Mesenteric fat pad (tissue), 1 donor: ENCODE results near the gene WFIKKN1. TPM values are rescaled to one million over a fixed set of nuclear protein-coding genes. Genes with fewer than 3 reads are reported as not detected.

Source experiments
- DNase-seq: peaks from one replicate; pipeline ENCODE4 v3.0.0-alpha.2; 2020; ENCODE audit warnings: low spot score
- total RNA-seq: library from RNA; stranded (reverse); fragmentation: NEBNext Ultra II Directional; extraction: Animal tissue kit (Norgen Biotek cat#: 25700); gene quantifications from one replicate; pipeline ENCODE4 v1.2.1, GENCODE V29; 2021
- donor health status: DM: yes; HTN: yes; CAD: no.

Gene WFIKKN1
- total RNA-seq, 1 donor from 2014 or later, result 0.55 TPM

DNA sequence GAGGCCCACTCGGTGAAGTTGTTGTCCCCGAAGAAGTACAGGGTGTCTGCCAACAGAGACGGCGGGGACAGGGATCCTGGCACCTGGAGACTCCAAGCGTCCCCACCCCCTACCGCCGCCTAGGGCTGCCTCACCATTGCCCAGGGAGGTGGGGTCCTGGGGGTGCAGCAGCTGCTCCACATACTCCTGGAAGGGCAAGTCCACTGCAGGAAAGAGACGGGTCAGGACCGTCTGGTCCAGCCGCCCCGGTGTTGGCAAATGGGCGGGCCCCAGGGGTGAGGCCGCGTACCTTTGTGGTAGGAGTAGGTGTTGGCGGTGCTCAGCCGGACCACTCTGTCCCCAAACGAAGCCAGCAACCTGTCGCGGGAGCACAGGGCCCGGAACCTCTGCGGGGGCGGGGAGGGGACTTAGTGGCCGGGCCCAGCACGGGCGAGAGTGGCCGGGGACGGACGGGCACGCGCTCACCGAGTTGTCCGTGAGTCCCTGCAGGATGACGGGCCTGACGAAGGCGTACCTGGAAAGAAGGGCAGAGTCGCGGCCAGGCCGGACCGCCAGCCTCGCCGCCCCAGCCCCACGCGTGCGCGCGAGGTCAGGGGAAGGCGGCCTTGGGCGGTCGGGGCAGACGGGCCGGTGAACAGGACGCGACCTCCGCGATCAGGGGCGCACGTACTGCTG, 52.7 kb downstream of the WFIKKN1 start:
- no peak for DNase-seq

Other genes with a start within 250 kb of the WFIKKN1 start
- gene PGAP6, start 249.0 kb upstream of the WFIKKN1 start, total RNA-seq, result 39.0 TPM
- 139 TPM for gene NME4, start 233.8 kb upstream of the WFIKKN1 start, total RNA-seq
- gene DECR2, start 229.1 kb upstream of the WFIKKN1 start, total RNA-seq, result 21.8 TPM
- 35.2 TPM for gene RAB11FIP3, start 205.3 kb upstream of the WFIKKN1 start, total RNA-seq
- gene CAPN15, start 103.3 kb upstream of the WFIKKN1 start, total RNA-seq, result 49.2 TPM
- not detected for gene PRR35, start 70.6 kb upstream of the WFIKKN1 start, total RNA-seq
- 1.3 TPM for gene NHLRC4, start 64.0 kb upstream of the WFIKKN1 start, total RNA-seq
- gene PIGQ, start 61.0 kb upstream of the WFIKKN1 start, total RNA-seq, result 32.4 TPM
- 17.3 TPM for gene RAB40C, start 40.9 kb upstream of the WFIKKN1 start, total RNA-seq
- gene METTL26, start 5.3 kb downstream of the WFIKKN1 start, total RNA-seq, result 62.2 TPM
- gene MCRIP2, start 10.8 kb downstream of the WFIKKN1 start, total RNA-seq, result 34.7 TPM
- 21.1 TPM for gene WDR90, start 18.4 kb downstream of the WFIKKN1 start, total RNA-seq
- gene RHOT2, start 37.1 kb downstream of the WFIKKN1 start, total RNA-seq, result 73.9 TPM
- 0.84 TPM for gene RHBDL1, start 44.7 kb downstream of the WFIKKN1 start, total RNA-seq
- 109 TPM for gene STUB1, start 49.4 kb downstream of the WFIKKN1 start, total RNA-seq
- gene JMJD8, start 53.3 kb downstream of the WFIKKN1 start, total RNA-seq, result 55.3 TPM
- 8.1 TPM for gene WDR24, start 59.4 kb downstream of the WFIKKN1 start, total RNA-seq
- gene FBXL16, start 74.8 kb downstream of the WFIKKN1 start, total RNA-seq, result not detected
- gene METRN, start 84.1 kb downstream of the WFIKKN1 start, total RNA-seq, result 30.3 TPM
- gene ANTKMT, start 90.2 kb downstream of the WFIKKN1 start, total RNA-seq, result 30.9 TPM
- 1.0 TPM for gene CCDC78, start 95.5 kb downstream of the WFIKKN1 start, total RNA-seq
- gene HAGHL, start 96.1 kb downstream of the WFIKKN1 start, total RNA-seq, result 7.4 TPM
- gene CIAO3, start 110.0 kb downstream of the WFIKKN1 start, total RNA-seq, result 21.0 TPM
- not detected for gene MSLN, start 129.7 kb downstream of the WFIKKN1 start, total RNA-seq
- 16.8 TPM for gene RPUSD1, start 157.4 kb downstream of the WFIKKN1 start, total RNA-seq
- gene CHTF18, start 157.6 kb downstream of the WFIKKN1 start, total RNA-seq, result 5.6 TPM
- gene GNG13, start 169.7 kb downstream of the WFIKKN1 start, total RNA-seq, result not detected